Stimulated activated naive CD8-positive, alpha-beta T cell treated with anti-CD3 and anti-CD28 coated beads, Interleukin-15, amount 100 ng/mL, for 72 hours (primary cell): ENCODE results near the gene SP6.

ENCODE experiments used
- ATAC-seq: fragments of 150-1000 bp; cut with Tn5 transposase; 2 replicates; pipeline ENCODE4 v1.10.0; 2021; ENCODE audit warnings: mild to moderate bottlenecking, moderate library complexity
- DNase-seq, 2 donors: peaks; one replicate each; pipeline ENCODE4 v3.0.0; 2021 to 2022
- H3K27ac Mint-ChIP-seq, 2 donors: one replicate each; pipeline ENCODE4 v1.8.0; 2022; ENCODE audit warnings: mild to moderate bottlenecking in 2 of 2, mixed read lengths in 2 of 2, moderate library complexity in 2 of 2
- H3K27me3 Mint-ChIP-seq: one replicate; pipeline ENCODE4 v1.8.0; 2022; ENCODE audit warnings: mixed read lengths
- H3K4me1 Mint-ChIP-seq: one replicate; pipeline ENCODE4 v1.8.0; 2022; ENCODE audit warnings: mild to moderate bottlenecking, mixed read lengths
- H3K4me3 Mint-ChIP-seq, 2 donors: one replicate each; pipeline ENCODE4 v1.8.0; 2022; ENCODE audit warnings: mild to moderate bottlenecking in 2 of 2, mixed read lengths in 2 of 2, moderate library complexity in 1 of 2
- H3K9me3 Mint-ChIP-seq, 2 donors: one replicate each; pipeline ENCODE4 v1.8.0; 2022; ENCODE audit warnings: mixed read lengths in 2 of 2

Gene SP6

GRCh38 chr17:47847341-47848197 is 3.4 kb downstream of the SP6 start:
- no peak for ATAC-seq
- H3K27ac Mint-ChIP-seq: no peak overlapping the region
- DNase-seq: no peak
- H3K27me3 Mint-ChIP-seq: peaks cover 86% of the 10 kb centered on the region
- H3K4me1 Mint-ChIP-seq: peaks cover 53% of the 10 kb centered on the region
- no peaks in the 10 kb centered on the region for H3K9me3 Mint-ChIP-seq
- H3K4me3 Mint-ChIP-seq: no peak overlapping the region

- H3K4me3 Mint-ChIP-seq: no peak overlapping the region
- peaks cover 79% of the 10 kb centered on the region for H3K27me3 Mint-ChIP-seq
- peaks cover 53% of the 10 kb centered on the region for H3K4me1 Mint-ChIP-seq
- no peak for ATAC-seq
- no peak for DNase-seq
- no peak overlapping the region for H3K27ac Mint-ChIP-seq
- H3K9me3 Mint-ChIP-seq: no peaks in the 10 kb centered on the region
These were observed 4.1 kb downstream of the SP6 start for GRCh38 chr17:47846716-47847340.

GRCh38 chr17:47845716-47846075 is 5.3 kb downstream of the SP6 start:
- no peak for ATAC-seq
- H3K27ac Mint-ChIP-seq: no peak overlapping the region
- peaks cover 54% of the 10 kb centered on the region for H3K4me1 Mint-ChIP-seq

GRCh38 chr17:47844814-47845715 is 5.9 kb downstream of the SP6 start:
- ATAC-seq (no peak), DNase-seq (no peak)
- H3K9me3 Mint-ChIP-seq: no peaks in the 10 kb centered on the region
- no peak overlapping the region for H3K4me3 Mint-ChIP-seq
- H3K27ac Mint-ChIP-seq: no peak overlapping the region
- H3K4me1 Mint-ChIP-seq: peaks cover 53% of the 10 kb centered on the region
- H3K27me3 Mint-ChIP-seq: peaks cover 64% of the 10 kb centered on the region

More at GRCh38 chr17:47845716-47846075, 5.3 kb downstream of the SP6 start:
- Mint-ChIP-seq H3K27me3 (peaks cover 70% of the 10 kb centered on the region), H3K4me3 (no peak overlapping the region), H3K9me3 (no peaks in the 10 kb centered on the region)
- no peak for DNase-seq

- no peak for ATAC-seq
- peak overlapping the region in 1 of 2 donors; percentile 65 for H3K27ac Mint-ChIP-seq
- no peak overlapping the region for H3K4me3 Mint-ChIP-seq
- H3K4me1 Mint-ChIP-seq: peaks cover 53% of the 10 kb centered on the region
- peaks cover 55% of the 10 kb centered on the region for H3K27me3 Mint-ChIP-seq
- no peak for DNase-seq
- H3K9me3 Mint-ChIP-seq: no peaks in the 10 kb centered on the region
These were observed 6.7 kb downstream of the SP6 start for GRCh38 chr17:47844227-47844626.

GRCh38 chr17:47843391-47843730 is 7.6 kb downstream of the SP6 start:
- Mint-ChIP-seq H3K9me3 (no peaks in the 10 kb centered on the region), H3K27me3 (peaks cover 47% of the 10 kb centered on the region), H3K4me3 (no peak overlapping the region), H3K27ac (no peak overlapping the region), H3K4me1 (peaks cover 56% of the 10 kb centered on the region)
- ATAC-seq (no peak), DNase-seq (no peak)

- H3K4me1 Mint-ChIP-seq: peaks cover 47% of the 10 kb centered on the region
- peak overlapping the region; percentile 88 to 94 for H3K27ac Mint-ChIP-seq
- DNase-seq (no peak), ATAC-seq (no peak)
- no peaks in the 10 kb centered on the region for H3K9me3 Mint-ChIP-seq
- H3K4me3 Mint-ChIP-seq: peak overlapping the region; percentile 93 to 95
- H3K27me3 Mint-ChIP-seq: peaks cover 30% of the 10 kb centered on the region
These were observed 9.3 kb downstream of the SP6 start for GRCh38 chr17:47841488-47842291.

- peak; percentile 92 for ATAC-seq
- Mint-ChIP-seq H3K4me3 (peak within 1 kb of the TSS; percentile 93 to 95), H3K27ac (peak within 1 kb of the TSS; percentile 88 to 94), H3K4me1 (peaks cover 48% of the 10 kb centered on the region), H3K9me3 (no peaks in the 10 kb centered on the region), H3K27me3 (peaks cover 22% of the 10 kb centered on the region)
- DNase-seq: peak; percentile 93
These were observed 10.0 kb downstream of the SP6 start, which contains the start of gene SCRN2 for GRCh38 chr17:47840742-47841487. Gene SCRN2, minus strand, starts transcription at chr17:47841273. Its CDS starts 430 bp downstream, at chr17:47840843.

- Mint-ChIP-seq H3K27ac (peak overlapping the region; percentile 12 to 46), H3K9me3 (no peaks in the 10 kb centered on the region), H3K27me3 (peaks cover 15% of the 10 kb centered on the region), H3K4me1 (peaks cover 56% of the 10 kb centered on the region), H3K4me3 (peak overlapping the region; percentile 93 to 95)
- no peak for ATAC-seq
- no peak for DNase-seq
These were observed 10.8 kb downstream of the SP6 start for GRCh38 chr17:47840001-47840741.

- ATAC-seq (no peak), DNase-seq (no peak)
- no peak overlapping the region for H3K4me3 Mint-ChIP-seq
- peaks cover 4% of the 10 kb centered on the region for H3K27me3 Mint-ChIP-seq
- no peaks in the 10 kb centered on the region for H3K9me3 Mint-ChIP-seq
- peaks cover 67% of the 10 kb centered on the region for H3K4me1 Mint-ChIP-seq
- H3K27ac Mint-ChIP-seq: no peak overlapping the region
These were observed 11.9 kb downstream of the SP6 start for GRCh38 chr17:47839071-47839470.

- no peak for DNase-seq
- ATAC-seq: no peak
- Mint-ChIP-seq H3K4me1 (peaks cover 69% of the 10 kb centered on the region), H3K9me3 (no peaks in the 10 kb centered on the region), H3K27ac (no peak overlapping the region), H3K4me3 (no peak overlapping the region), H3K27me3 (no peaks in the 10 kb centered on the region)
These were observed 12.3 kb downstream of the SP6 start for GRCh38 chr17:47838636-47839035.

GRCh38 chr17:47837401-47838039 is 13.4 kb downstream of the SP6 start:
- DNase-seq (no peak), ATAC-seq (no peak)
- Mint-ChIP-seq H3K27me3 (no peaks in the 10 kb centered on the region), H3K4me3 (no peak overlapping the region), H3K4me1 (peaks cover 59% of the 10 kb centered on the region), H3K9me3 (no peaks in the 10 kb centered on the region), H3K27ac (peak overlapping the region in 1 of 2 donors; percentile 14)

- H3K27ac Mint-ChIP-seq: no peak overlapping the region
- DNase-seq (no peak), ATAC-seq (no peak)
- no peaks in the 10 kb centered on the region for H3K27me3 Mint-ChIP-seq
- no peak overlapping the region for H3K4me3 Mint-ChIP-seq
- H3K4me1 Mint-ChIP-seq: peaks cover 59% of the 10 kb centered on the region
- no peaks in the 10 kb centered on the region for H3K9me3 Mint-ChIP-seq
These were observed 14.4 kb downstream of the SP6 start for GRCh38 chr17:47836601-47837000.
